ENCODE measurements around the gene DTX4. TPM values are rescaled to one million over a fixed set of nuclear protein-coding genes. Genes with fewer than 3 reads are reported as not detected.

The DTX4 gene
- total and polyA plus RNA-seq, 4 experiments from 2014 or later: 0.09 to 3.4 (median 1.8) TPM

GRCh38 chr11:59178402-59178801 is 6.5 kb downstream of the DTX4 start:
- intact Hi-C loops (cut with micrococcal nuclease): loop anchor here (10.0 kb wide), 1 partner anchor 376 kb away; no protein-coding TSS in a partner anchor
- no peak overlapping the region for H3K27ac Mint-ChIP-seq
- Histone ChIP-seq H3K27ac (ENCODE audit: low read depth, low read length) (no peak overlapping the region), H3K27me3 (ENCODE audit: insufficient read depth, low read length) (no peaks in the 10 kb centered on the region), H3K36me3 (ENCODE audit: insufficient read depth, low read length) (no peaks in the 10 kb centered on the region), H3K9me3 (ENCODE audit: control insufficient read depth in 1 of 2, low read length in 2 of 2) (no peaks in the 10 kb centered on the region), H3K4me3 (ENCODE audit: low read length in 2 of 2) (no peak overlapping the region), H3K4me1 (ENCODE audit: insufficient read depth, low read length) (peaks cover 2% of the 10 kb centered on the region)
- POLR2A ChIA-PET (ENCODE audit: partially characterized antibody): no interaction called here
- CTCF ChIA-PET (ENCODE audit: partially characterized antibody): interaction anchor here (0.7 to 1.2 kb wide), 3 partner anchors 8 to 125 kb away, joined by 3 to 5 read pairs (median 3); no protein-coding TSS in a partner anchor
- H3K4me3 Mint-ChIP-seq: no peak overlapping the region
- DNase-seq: no peak
- H3K9me3 Mint-ChIP-seq: peaks cover 0 to 7% (median under 1%) of the 10 kb centered on the region in 8 donors
- H3K27me3 Mint-ChIP-seq: no peaks in the 10 kb centered on the region
- H3K4me1 Mint-ChIP-seq: peaks cover under 1 to 19% (median 2%) of the 10 kb centered on the region in 4 donors
- H3K36me3 Mint-ChIP-seq: no peaks in the 10 kb centered on the region

GRCh38 chr11:59179121-59179520 is 7.2 kb downstream of the DTX4 start:
- no peaks in the 10 kb centered on the region for H3K36me3 Mint-ChIP-seq
- no peak for DNase-seq
- Histone ChIP-seq H3K36me3 (ENCODE audit: insufficient read depth, low read length) (no peaks in the 10 kb centered on the region), H3K27ac (ENCODE audit: low read depth, low read length) (no peak overlapping the region), H3K9me3 (ENCODE audit: control insufficient read depth in 1 of 2, low read length in 2 of 2) (no peaks in the 10 kb centered on the region), H3K4me3 (ENCODE audit: low read length in 2 of 2) (no peak overlapping the region), H3K27me3 (ENCODE audit: insufficient read depth, low read length) (no peaks in the 10 kb centered on the region), H3K4me1 (ENCODE audit: insufficient read depth, low read length) (no peaks in the 10 kb centered on the region)
- H3K27me3 Mint-ChIP-seq: no peaks in the 10 kb centered on the region
- peaks cover 0 to 7% (median under 1%) of the 10 kb centered on the region in 8 donors for H3K9me3 Mint-ChIP-seq
- H3K27ac Mint-ChIP-seq: no peak overlapping the region
- H3K4me3 Mint-ChIP-seq: no peak overlapping the region
- ChIA-PET POLR2A (ENCODE audit: partially characterized antibody) (no interaction called here), CTCF (ENCODE audit: partially characterized antibody) (interaction anchor here (11.6 kb wide), 1 partner anchor 6 kb away, joined by 205 read pairs; the partner anchor contains the start of gene DTX4)
- H3K4me1 Mint-ChIP-seq: peaks cover 0 to 13% (median under 1%) of the 10 kb centered on the region in 4 donors
- intact Hi-C loops (cut with micrococcal nuclease): loop anchor here (10.0 kb wide), 1 partner anchor 376 kb away; no protein-coding TSS in a partner anchor

- H3K9me3 Mint-ChIP-seq: peaks cover 0 to 7% (median under 1%) of the 10 kb centered on the region in 8 donors
- POLR2A ChIA-PET (ENCODE audit: partially characterized antibody): interaction anchor here (1.0 kb wide), 1 partner anchor 8 kb away, joined by 3 read pairs; the partner anchor contains the start of gene DTX4
- no peak overlapping the region for H3K27ac Mint-ChIP-seq
- peaks cover 0 to 1% (median 0%) of the 10 kb centered on the region in 4 donors for H3K4me1 Mint-ChIP-seq
- Histone ChIP-seq H3K9me3 (ENCODE audit: control insufficient read depth in 1 of 2, low read length in 2 of 2) (no peaks in the 10 kb centered on the region), H3K27ac (ENCODE audit: low read depth, low read length) (no peak overlapping the region), H3K27me3 (ENCODE audit: insufficient read depth, low read length) (no peaks in the 10 kb centered on the region), H3K4me1 (ENCODE audit: insufficient read depth, low read length) (no peaks in the 10 kb centered on the region), H3K4me3 (ENCODE audit: low read length in 2 of 2) (no peak overlapping the region), H3K36me3 (ENCODE audit: insufficient read depth, low read length) (no peaks in the 10 kb centered on the region)
- no peaks in the 10 kb centered on the region for H3K36me3 Mint-ChIP-seq
- CTCF ChIA-PET (ENCODE audit: partially characterized antibody): interaction anchor here (1.1 to 11.6 kb wide), 4 partner anchors 7 to 32 kb away, joined by 3 to 205 read pairs (median 8); partner anchors contain the start of gene DTX4
- no peaks in the 10 kb centered on the region for H3K27me3 Mint-ChIP-seq
- DNase-seq: no peak
- no peak overlapping the region for H3K4me3 Mint-ChIP-seq
- intact Hi-C loops (cut with micrococcal nuclease): no loop called here
Observed at GRCh38 chr11:59180168-59180776, 8.3 kb downstream of the DTX4 start.

GRCh38 chr11:59180907-59181306 is 9.0 kb downstream of the DTX4 start:
- no peak for DNase-seq
- no peak overlapping the region for H3K4me3 Mint-ChIP-seq
- H3K27ac Mint-ChIP-seq: no peak overlapping the region
- no peaks in the 10 kb centered on the region for H3K36me3 ChIP-seq (ENCODE audit: insufficient read depth, low read length)
- H3K4me3 ChIP-seq (ENCODE audit: low read length in 2 of 2): no peak overlapping the region
- intact Hi-C loops (cut with micrococcal nuclease): no loop called here
- no peaks in the 10 kb centered on the region for H3K9me3 ChIP-seq (ENCODE audit: control insufficient read depth in 1 of 2, low read length in 2 of 2)
- no peaks in the 10 kb centered on the region for H3K27me3 Mint-ChIP-seq
- H3K27me3 ChIP-seq (ENCODE audit: insufficient read depth, low read length): no peaks in the 10 kb centered on the region
- H3K36me3 Mint-ChIP-seq: no peaks in the 10 kb centered on the region
- no peaks in the 10 kb centered on the region for H3K4me1 Mint-ChIP-seq
- POLR2A ChIA-PET (ENCODE audit: partially characterized antibody): interaction anchor here (1.0 kb wide), 1 partner anchor 9 kb away, joined by 3 read pairs; the partner anchor contains the start of gene DTX4
- H3K4me1 ChIP-seq (ENCODE audit: insufficient read depth, low read length): no peaks in the 10 kb centered on the region
- CTCF ChIA-PET (ENCODE audit: partially characterized antibody): interaction anchor here (1.1 to 11.6 kb wide), 4 partner anchors 8 to 33 kb away, joined by 3 to 205 read pairs (median 8); partner anchors contain the start of gene DTX4
- peaks cover 0 to 7% (median under 1%) of the 10 kb centered on the region in 8 donors for H3K9me3 Mint-ChIP-seq
- no peak overlapping the region for H3K27ac ChIP-seq (ENCODE audit: low read depth, low read length)

- H3K27me3 ChIP-seq (ENCODE audit: insufficient read depth, low read length): no peaks in the 10 kb centered on the region
- Mint-ChIP-seq H3K36me3 (no peaks in the 10 kb centered on the region), H3K27ac (no peak overlapping the region), H3K27me3 (no peaks in the 10 kb centered on the region), H3K4me1 (no peaks in the 10 kb centered on the region), H3K9me3 (peaks cover 0 to 7% (median under 1%) of the 10 kb centered on the region in 8 donors), H3K4me3 (no peak overlapping the region)
- no peak for DNase-seq
- POLR2A ChIA-PET (ENCODE audit: partially characterized antibody): interaction anchor here (0.6 to 1.2 kb wide), 2 partner anchors 9 to 10 kb away, joined by 4 read pairs; partner anchors contain the start of gene DTX4
- H3K4me1 ChIP-seq (ENCODE audit: insufficient read depth, low read length): no peaks in the 10 kb centered on the region
- H3K9me3 ChIP-seq (ENCODE audit: control insufficient read depth in 1 of 2, low read length in 2 of 2): no peaks in the 10 kb centered on the region
- no peak overlapping the region for H3K27ac ChIP-seq (ENCODE audit: low read depth, low read length)
- CTCF ChIA-PET (ENCODE audit: partially characterized antibody): interaction anchor here (0.9 to 11.6 kb wide), 6 partner anchors 9 to 100 kb away, joined by 3 to 205 read pairs (median 7); partner anchors contain the start of gene DTX4
- intact Hi-C loops (cut with micrococcal nuclease): loop anchor here (1.0 kb wide), 1 partner anchor 11 kb away; no protein-coding TSS in a partner anchor
- no peaks in the 10 kb centered on the region for H3K36me3 ChIP-seq (ENCODE audit: insufficient read depth, low read length)
- H3K4me3 ChIP-seq (ENCODE audit: low read length in 2 of 2): no peak overlapping the region
Observed at GRCh38 chr11:59181746-59182456, 10.0 kb downstream of the DTX4 start.

GRCh38 chr11:59182457-59183151 is 10.7 kb downstream of the DTX4 start:
- Histone ChIP-seq H3K4me1 (ENCODE audit: insufficient read depth, low read length) (no peaks in the 10 kb centered on the region), H3K27ac (ENCODE audit: low read depth, low read length) (no peak overlapping the region), H3K27me3 (ENCODE audit: insufficient read depth, low read length) (no peaks in the 10 kb centered on the region), H3K9me3 (ENCODE audit: control insufficient read depth in 1 of 2, low read length in 2 of 2) (no peaks in the 10 kb centered on the region), H3K36me3 (ENCODE audit: insufficient read depth, low read length) (no peaks in the 10 kb centered on the region), H3K4me3 (ENCODE audit: low read length in 2 of 2) (no peak overlapping the region)
- H3K27me3 Mint-ChIP-seq: no peaks in the 10 kb centered on the region
- no peak overlapping the region for H3K4me3 Mint-ChIP-seq
- peak in 1 of 5 donors; percentile 19 for DNase-seq
- peak overlapping the region in 1 of 7 donors; percentile 30 for H3K27ac Mint-ChIP-seq
- H3K9me3 Mint-ChIP-seq: peaks cover 0 to 7% (median under 1%) of the 10 kb centered on the region in 8 donors
- POLR2A ChIA-PET (ENCODE audit: partially characterized antibody): interaction anchor here (0.6 to 1.2 kb wide), 2 partner anchors 10 to 11 kb away, joined by 4 read pairs; partner anchors contain the start of gene DTX4
- no peaks in the 10 kb centered on the region for H3K4me1 Mint-ChIP-seq
- H3K36me3 Mint-ChIP-seq: no peaks in the 10 kb centered on the region
- CTCF ChIA-PET (ENCODE audit: partially characterized antibody): interaction anchor here (0.9 to 11.6 kb wide), 6 partner anchors 10 to 99 kb away, joined by 3 to 205 read pairs (median 4); partner anchors contain the start of gene DTX4
- intact Hi-C loops (cut with micrococcal nuclease): loop anchor here (1.0 kb wide), 1 partner anchor 11 kb away; no protein-coding TSS in a partner anchor

Measured in CD4-positive, alpha-beta memory T cell (primary cell).